ENCODE data around the gene TRIM2.

Gene TRIM2

GRCh38 chr4:153283260-153283659, 79.0 kb downstream of the TRIM2 start:
- DNase-seq: no peak

GRCh38 chr4:153290134-153290533, 85.9 kb downstream of the TRIM2 start:
- DNase-seq: no peak

GRCh38 chr4:153291562-153291961, 87.3 kb downstream of the TRIM2 start:
- no peak for DNase-seq

- DNase-seq: no peak
Measured at GRCh38 chr4:153292897-153293741, 88.9 kb downstream of the TRIM2 start.

GRCh38 chr4:153293742-153294057, 89.5 kb downstream of the TRIM2 start:
- no peak for DNase-seq

- no peak for DNase-seq
Measured at GRCh38 chr4:153294631-153295030, 90.4 kb downstream of the TRIM2 start.

GRCh38 chr4:153295131-153295755, 91.0 kb downstream of the TRIM2 start:
- no peak for DNase-seq

- no peak for DNase-seq
Measured at GRCh38 chr4:153296040-153296823, 92.0 kb downstream of the TRIM2 start.

- DNase-seq: no peak
Measured at GRCh38 chr4:153297116-153297515, 92.9 kb downstream of the TRIM2 start.

- DNase-seq: no peak
Measured at GRCh38 chr4:153310793-153311192, 106.5 kb downstream of the TRIM2 start.

- no peak for DNase-seq
Measured at GRCh38 chr4:153314915-153315314, 110.7 kb downstream of the TRIM2 start.

GRCh38 chr4:153318696-153319320, 114.6 kb downstream of the TRIM2 start:
- DNase-seq: peak; percentile 23

- DNase-seq: no peak
Measured at GRCh38 chr4:153322791-153323190, 118.5 kb downstream of the TRIM2 start.

- DNase-seq: no peak
Measured at GRCh38 chr4:153324046-153324445, 119.8 kb downstream of the TRIM2 start.

GRCh38 chr4:153325558-153325957, 121.3 kb downstream of the TRIM2 start:
- DNase-seq: no peak

GRCh38 chr4:153326513-153326912, 122.3 kb downstream of the TRIM2 start:
- DNase-seq: no peak

GRCh38 chr4:153327247-153327646, 123.0 kb downstream of the TRIM2 start:
- DNase-seq: no peak

GRCh38 chr4:153332936-153333335, 128.7 kb downstream of the TRIM2 start:
- DNase-seq: no peak

GRCh38 chr4:153333874-153334273, 129.6 kb downstream of the TRIM2 start:
- no peak for DNase-seq

GRCh38 chr4:153335665-153336064, 131.4 kb downstream of the TRIM2 start:
- no peak for DNase-seq

- no peak for DNase-seq
Measured at GRCh38 chr4:153337686-153338085, 133.4 kb downstream of the TRIM2 start.

GRCh38 chr4:153341575-153342090, 137.4 kb downstream of the TRIM2 start:
- DNase-seq: no peak

All from retina (tissue), 1 donor.